Kidney (tissue), 14 donors: ENCODE measurements around the gene GPR84. TPM values are rescaled to one million over a fixed set of nuclear protein-coding genes. Genes with fewer than 3 reads are reported as not detected.

Experiments
- DNase-seq, 5 donors: peaks; one replicate each; pipeline ENCODE4 v3.0.0-alpha.2; 2013 to 2020
- FAIRE-seq: peaks from 2 replicates; lab custom pipeline; 2012; peaks lifted over from hg19 to GRCh38; lab: Jason Lieb, UNC
- H3K27ac ChIP-seq, 2 donors: one replicate each; pipeline ENCODE4 v1.7.0; 2013; ENCODE audit warnings: low read depth in 2 of 2, low read length in 2 of 2, inconsistent platforms in 1 of 2
- H3K27me3 ChIP-seq: one replicate; pipeline ENCODE4 v1.7.1; 2013; ENCODE audit warnings: low read length, inconsistent platforms; ENCODE audit not compliant: control insufficient read depth, insufficient read depth
- H3K36me3 ChIP-seq, 3 donors: one replicate each; pipeline versions ENCODE4 v1.7.0 to v1.7.1; 2013; ENCODE audit warnings: low read length in 3 of 3, control low read depth in 1 of 3, inconsistent platforms in 1 of 3; ENCODE audit not compliant: insufficient read depth in 3 of 3, control insufficient read depth in 2 of 3
- H3K4me1 ChIP-seq, 3 donors: one replicate each; pipeline versions ENCODE4 v1.7.0 to v1.7.1; 2013; ENCODE audit warnings: low read length in 3 of 3, inconsistent platforms in 1 of 3, low read depth in 1 of 3; ENCODE audit not compliant: control insufficient read depth in 2 of 3, insufficient read depth in 2 of 3
- H3K4me3 ChIP-seq, 3 donors: one replicate each; pipeline versions ENCODE4 v1.7.0 to v1.8.1; 2013; ENCODE audit warnings: low read length in 3 of 3, control low read depth in 1 of 3, inconsistent platforms in 1 of 3
- H3K9ac ChIP-seq, 3 donors: one replicate each; pipeline versions ENCODE4 v1.7.0 to v1.7.1; 2013; ENCODE audit warnings: low read length in 3 of 3, control low read depth in 1 of 3, inconsistent platforms in 1 of 3
- H3K9me3 ChIP-seq, 3 donors: one replicate each; pipeline versions ENCODE4 v1.7.0 to v1.7.1; 2013; ENCODE audit warnings: low read length in 3 of 3, control low read depth in 1 of 3, inconsistent platforms in 1 of 3; ENCODE audit not compliant: control insufficient read depth in 2 of 3, insufficient read depth in 1 of 3
- CTCF ChIP-seq: IDR thresholded peaks from 3 replicates; pipeline ENCODE4 v1.5.1; 2012; ENCODE audit warnings: mild to moderate bottlenecking, moderate library complexity, borderline replicate concordance; ENCODE audit not compliant: insufficient read depth; ENCODE audit errors: extremely low read depth
- intact Hi-C: fragments of 100-400 bp; cut with DNase I; formaldehyde crosslinking; loops from one replicate; pipeline ENCODE4 v1.11.1; 2022
- polyA plus RNA-seq: library from polyadenylated mRNA; stranded (reverse); fragments of 350-450 nt; fragmentation: Illumina TruSeq; extraction: RNeasy Lipid Tissue Mini Kit (QIAGEN cat#74804); gene quantifications from one replicate; pipeline ENCODE4 v1.2.3, GENCODE V29; 2014; ENCODE audit warnings: low read depth, low replicate concordance; ENCODE audit not compliant: insufficient read depth
- total RNA-seq: library from RNA; stranded (reverse); fragmentation: NEBNext Ultra II Directional; extraction: Animal tissue kit (Norgen Biotek cat#: 25700); gene quantifications from one replicate; pipeline ENCODE4 v1.2.1, GENCODE V29; 2021
- donor health status: control.
- donor health status: control.
- donor health status: control.
- donor health status: control.
- donor health status: control.
- donor health status: DM: yes; HTN: yes; CAD: no.
- donor health status: Normal renal cell carcinoma (clear cell type).

GPR84 gene
- total and polyA plus RNA-seq, 2 donors from 2014 or later = 1.7 TPM; not detected in 1

GRCh38 chr12:54363047-54363446 is 1.2 kb downstream of the GPR84 start:
- FAIRE-seq (no peak), DNase-seq (no peak)
- no peaks in the 10 kb centered on the region for H3K36me3 ChIP-seq
- TF ChIP-seq CTCF = no peak
- intact Hi-C loops = no loop called here
- H3K4me3 ChIP-seq = no peak overlapping the region
- H3K4me1 ChIP-seq = peaks cover 2 to 15% (median 9%) of the 10 kb centered on the region in 3 donors
- H3K27ac ChIP-seq = no peak overlapping the region
- no peaks in the 10 kb centered on the region for H3K9me3 ChIP-seq
- no peak overlapping the region for H3K9ac ChIP-seq
- no peaks in the 10 kb centered on the region for H3K27me3 ChIP-seq

- no peak overlapping the region for H3K27ac ChIP-seq
- H3K9ac ChIP-seq = no peak overlapping the region
- H3K4me3 ChIP-seq = no peak overlapping the region
- H3K36me3 ChIP-seq = no peaks in the 10 kb centered on the region
- H3K4me1 ChIP-seq = peaks cover 2 to 18% (median 9%) of the 10 kb centered on the region in 3 donors
- FAIRE-seq = no peak
- TF ChIP-seq CTCF = peak; percentile 74
- H3K27me3 ChIP-seq = no peaks in the 10 kb centered on the region
- intact Hi-C loops = no loop called here
- H3K9me3 ChIP-seq = no peaks in the 10 kb centered on the region
- DNase-seq = peak in 4 of 5 donors; percentile 93 to 97 (median 94)
These were observed 3.4 kb downstream of the GPR84 start for GRCh38 chr12:54360717-54361456.

GRCh38 chr12:54359762-54360351 is 4.4 kb downstream of the GPR84 start:
- intact Hi-C loops = loop anchor here (10.0 kb wide), 1 partner anchor 65 kb away; no protein-coding TSS in a partner anchor
- no peaks in the 10 kb centered on the region for H3K9me3 ChIP-seq
- H3K4me1 ChIP-seq = peaks cover 2 to 18% (median 9%) of the 10 kb centered on the region in 3 donors
- peak overlapping the region; percentile 71 to 77 for H3K27ac ChIP-seq
- no peak for TF ChIP-seq CTCF
- no peaks in the 10 kb centered on the region for H3K36me3 ChIP-seq
- no peaks in the 10 kb centered on the region for H3K27me3 ChIP-seq
- no peak for FAIRE-seq
- DNase-seq = no peak
- peak overlapping the region; percentile 1 to 69 (median 60) for H3K9ac ChIP-seq
- H3K4me3 ChIP-seq = peak overlapping the region; percentile 67 to 75 (median 74)
